GM23338 (cell line): ENCODE measurements around the gene AGBL4. TPM values are rescaled to one million over a fixed set of nuclear protein-coding genes. Genes with fewer than 3 reads are reported as not detected.

Source experiments
- ATAC-seq: fragments of 200-7000 bp; cut with Tn5 transposase; 3 replicates; pipeline ENCODE4 v1.9.1; 2020
- DNase-seq: peaks from one replicate; pipeline ENCODE4 v3.0.0-alpha.2; 2015; ENCODE audit warnings: low spot score
- H2AFZ ChIP-seq: fragments of 200-600 bp; sonication (generic); 2 replicates; pipeline ENCODE4 v1.8.0; 2016; ENCODE audit warnings: antibody characterized with exemption, mild to moderate bottlenecking, moderate library complexity
- H3F3A ChIP-seq: fragments of 200-600 bp; sonication (generic); replicated peaks from 2 replicates; pipeline ENCODE4 v1.8.0; 2017; ENCODE audit warnings: antibody characterized with exemption, mixed run types, low read depth
- H3K27ac ChIP-seq: fragments of 200-600 bp; sonication (generic); 2 replicates; pipeline ENCODE4 v1.6.1; 2016; ENCODE audit warnings: low read depth
- H3K27me3 ChIP-seq: fragments of 200-600 bp; sonication (generic); 2 replicates; pipeline ENCODE4 v1.8.0; 2016; ENCODE audit warnings: mild to moderate bottlenecking, mixed run types, moderate library complexity; ENCODE audit not compliant: insufficient read depth
- H3K36me3 ChIP-seq: fragments of 200-600 bp; sonication (generic); 2 replicates; pipeline ENCODE4 v1.8.0; 2016; ENCODE audit warnings: mild to moderate bottlenecking; ENCODE audit not compliant: insufficient read depth
- H3K4me1 ChIP-seq: fragments of 200-600 bp; sonication (generic); 2 replicates; pipeline ENCODE4 v1.8.0; 2016; ENCODE audit warnings: mild to moderate bottlenecking, moderate library complexity; ENCODE audit not compliant: insufficient read depth
- H3K4me2 ChIP-seq: fragments of 200-600 bp; sonication (generic); 2 replicates; pipeline ENCODE4 v1.7.1; 2017; ENCODE audit warnings: mixed run types
- H3K4me3 ChIP-seq: fragments of 200-600 bp; sonication (generic); 2 replicates; pipeline ENCODE4 v1.6.1; 2016; ENCODE audit warnings: mixed run types
- H3K79me2 ChIP-seq: fragments of 200-600 bp; sonication (generic); replicated peaks from 2 replicates; pipeline ENCODE4 v1.8.0; 2017; ENCODE audit warnings: mild to moderate bottlenecking; ENCODE audit not compliant: insufficient read depth
- H3K9me2 ChIP-seq: fragments of 200-600 bp; sonication (generic); 2 replicates; pipeline ENCODE4 v1.8.0; 2017; ENCODE audit not compliant: insufficient read depth
- H4K20me1 ChIP-seq: fragments of 200-600 bp; sonication (generic); replicated peaks from 2 replicates; pipeline ENCODE4 v1.8.0; 2017; ENCODE audit warnings: mild to moderate bottlenecking; ENCODE audit not compliant: insufficient read depth
- H3K27ac Mint-ChIP-seq: 2 replicates; pipeline ENCODE4 v1.8.0; 2020; ENCODE audit warnings: inconsistent platforms, mild to moderate bottlenecking, moderate library complexity, mixed read lengths
- H3K27me3 Mint-ChIP-seq: 3 replicates; pipeline ENCODE4 v1.8.0; 2022; ENCODE audit warnings: low read depth, mild to moderate bottlenecking, moderate library complexity, mixed read lengths, inconsistent platforms; ENCODE audit not compliant: insufficient read depth, poor library complexity
- H3K36me3 Mint-ChIP-seq: 3 replicates; pipeline ENCODE4 v1.8.0; 2021; ENCODE audit warnings: low read depth, mild to moderate bottlenecking, inconsistent platforms, moderate library complexity, mixed read lengths
- H3K4me1 Mint-ChIP-seq: 3 replicates; pipeline ENCODE4 v1.8.0; 2020; ENCODE audit warnings: mild to moderate bottlenecking, inconsistent platforms, mixed read lengths
- H3K4me3 Mint-ChIP-seq: 3 replicates; pipeline ENCODE4 v1.8.0; 2021; ENCODE audit warnings: moderate library complexity, mild to moderate bottlenecking, inconsistent platforms, mixed read lengths
- H3K9me3 Mint-ChIP-seq: 3 replicates; pipeline ENCODE4 v1.8.0; 2020; ENCODE audit warnings: moderate library complexity, mild to moderate bottlenecking, inconsistent platforms, mixed read lengths
- CREB1 ChIP-seq: fragments of 250-450 bp; sonication (Bioruptor Pico); IDR thresholded peaks from 2 replicates; pipeline ENCODE4 v1.5.0; 2020; ENCODE audit warnings: low read depth, mild to moderate bottlenecking, moderate library complexity
- CTCF ChIP-seq, 2 experiments: fragments of 200-600 bp in 1 of 2; sonication (generic) in 1 of 2; conservative IDR thresholded peaks; 2 replicates each; pipeline versions ENCODE4 v1.5.1 to v1.6.1; 2016 to 2017; ENCODE audit warnings: antibody characterized with exemption in 2 of 2, low read depth in 2 of 2, mild to moderate bottlenecking in 2 of 2, moderate library complexity in 1 of 2
- EZH2 ChIP-seq: fragments of 200-600 bp; sonication (generic); IDR thresholded peaks from one replicate; pipeline ENCODE4 v1.8.0; 2017; ENCODE audit warnings: antibody characterized with exemption, mild to moderate bottlenecking, low read depth; ENCODE audit not compliant: unreplicated experiment
- EZH2phosphoT487 ChIP-seq: fragments of 200-600 bp; sonication (generic); IDR thresholded peaks from one replicate; pipeline ENCODE4 v1.8.1; 2018; ENCODE audit warnings: antibody characterized with exemption; ENCODE audit not compliant: unreplicated experiment
- JUNB ChIP-seq: IDR thresholded peaks from one replicate; pipeline ENCODE4 v1.6.1; 2016; ENCODE audit warnings: antibody characterized with exemption; ENCODE audit not compliant: unreplicated experiment
- NANOG ChIP-seq: IDR thresholded peaks from 2 replicates; pipeline ENCODE4 v1.6.1; 2016; ENCODE audit warnings: antibody characterized with exemption, borderline replicate concordance
- POLR2AphosphoS5 ChIP-seq: IDR thresholded peaks from 2 replicates; pipeline ENCODE4 v1.6.1; 2016; ENCODE audit warnings: antibody characterized with exemption, low read depth
- STAT1 ChIP-seq: IDR thresholded peaks from one replicate; pipeline ENCODE4 v1.6.1; 2016; ENCODE audit warnings: antibody characterized with exemption; ENCODE audit not compliant: unreplicated experiment
- ZNF114 ChIP-seq: fragments of 250-450 bp; sonication (Bioruptor Pico); IDR thresholded peaks from 2 replicates; pipeline ENCODE4 v1.5.0; 2020; ENCODE audit warnings: mild to moderate bottlenecking, moderate library complexity
- ZNF331 ChIP-seq: fragments of 250-450 bp; sonication (Bioruptor Pico); IDR thresholded peaks from 2 replicates; pipeline ENCODE4 v1.5.0; 2020; ENCODE audit warnings: low read depth, mild to moderate bottlenecking, moderate library complexity
- ZNF462 ChIP-seq: fragments of 250-450 bp; sonication (Bioruptor Pico); IDR thresholded peaks from 2 replicates; pipeline ENCODE4 v1.5.0; 2020; ENCODE audit warnings: mild to moderate bottlenecking, moderate library complexity
- polyA plus RNA-seq: library from polyadenylated mRNA; unstranded; fragments of >200 nt; fragmentation: Nextera tagmentation; extraction: Ambion mirVana; gene quantifications from 2 replicates; pipeline ENCODE4 v1.2.1, GENCODE V29; 2016
- total RNA-seq: library from RNA; depleted of rRNA; stranded (reverse); fragments of >200 nt; shearing (Covaris generic); gene quantifications from 2 replicates; pipeline ENCODE4 v1.2.3, GENCODE V29; 2014
- TF ChIP-seq, protein P1 (sequence below): IDR thresholded peaks from 2 replicates; pipeline ENCODE4 v1.6.1; 2016; ENCODE audit warnings: antibody characterized with exemption
- TF ChIP-seq, protein P2 (sequence below): IDR thresholded peaks from one replicate; pipeline ENCODE4 v1.6.1; 2018; ENCODE audit warnings: antibody characterized with exemption; ENCODE audit not compliant: unreplicated experiment

Gene AGBL4
- total and polyA plus RNA-seq, 2 experiments from 2014 or later: 0.91 to 1.5 TPM

GRCh38 chr1:48946070-48946469 is 1077.7 kb downstream of the AGBL4 start:
- Mint-ChIP-seq H3K27me3 (no peaks in the 10 kb centered on the region), H3K4me3 (no peak overlapping the region), H3K9me3 (peaks cover 9% of the 10 kb centered on the region; the same call in 2 of the 3 replicates), H3K27ac (no peak overlapping the region), H3K36me3 (no peaks in the 10 kb centered on the region), H3K4me1 (peaks cover 4% of the 10 kb centered on the region; the same call in 2 of the 3 replicates)
- no peak for ATAC-seq
- no peak for DNase-seq
- H3K4me2 ChIP-seq: no peak overlapping the region
- no peaks in the 10 kb centered on the region for H3F3A ChIP-seq
- no peaks in the 10 kb centered on the region for H3K79me2 ChIP-seq
- H3K27me3 ChIP-seq: no peaks in the 10 kb centered on the region
- H3K4me1 ChIP-seq: no peaks in the 10 kb centered on the region
- no peaks in the 10 kb centered on the region for H3K9me2 ChIP-seq
- H4K20me1 ChIP-seq: no peaks in the 10 kb centered on the region
- TF ChIP-seq EZH2 (no peak), POLR2AphosphoS5 (no peak), JUNB (no peak), CREB1 (CRISPR knock-in tag) (no peak), ZNF331 (CRISPR knock-in tag) (no peak), STAT1 (no peak), EZH2phosphoT487 (no peak), CTCF (conservative IDR thresholded peaks at IDR 0.05; ENCODE audit: low read depth in 2 of 2) (no peak), ZNF462 (CRISPR knock-in tag) (no peak), ZNF114 (CRISPR knock-in tag) (no peak), NANOG (no peak)
- TF ChIP-seq, protein P1, sequence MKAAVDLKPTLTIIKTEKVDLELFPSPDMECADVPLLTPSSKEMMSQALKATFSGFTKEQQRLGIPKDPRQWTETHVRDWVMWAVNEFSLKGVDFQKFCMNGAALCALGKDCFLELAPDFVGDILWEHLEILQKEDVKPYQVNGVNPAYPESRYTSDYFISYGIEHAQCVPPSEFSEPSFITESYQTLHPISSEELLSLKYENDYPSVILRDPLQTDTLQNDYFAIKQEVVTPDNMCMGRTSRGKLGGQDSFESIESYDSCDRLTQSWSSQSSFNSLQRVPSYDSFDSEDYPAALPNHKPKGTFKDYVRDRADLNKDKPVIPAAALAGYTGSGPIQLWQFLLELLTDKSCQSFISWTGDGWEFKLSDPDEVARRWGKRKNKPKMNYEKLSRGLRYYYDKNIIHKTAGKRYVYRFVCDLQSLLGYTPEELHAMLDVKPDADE: no peak
- TF ChIP-seq, protein P2, sequence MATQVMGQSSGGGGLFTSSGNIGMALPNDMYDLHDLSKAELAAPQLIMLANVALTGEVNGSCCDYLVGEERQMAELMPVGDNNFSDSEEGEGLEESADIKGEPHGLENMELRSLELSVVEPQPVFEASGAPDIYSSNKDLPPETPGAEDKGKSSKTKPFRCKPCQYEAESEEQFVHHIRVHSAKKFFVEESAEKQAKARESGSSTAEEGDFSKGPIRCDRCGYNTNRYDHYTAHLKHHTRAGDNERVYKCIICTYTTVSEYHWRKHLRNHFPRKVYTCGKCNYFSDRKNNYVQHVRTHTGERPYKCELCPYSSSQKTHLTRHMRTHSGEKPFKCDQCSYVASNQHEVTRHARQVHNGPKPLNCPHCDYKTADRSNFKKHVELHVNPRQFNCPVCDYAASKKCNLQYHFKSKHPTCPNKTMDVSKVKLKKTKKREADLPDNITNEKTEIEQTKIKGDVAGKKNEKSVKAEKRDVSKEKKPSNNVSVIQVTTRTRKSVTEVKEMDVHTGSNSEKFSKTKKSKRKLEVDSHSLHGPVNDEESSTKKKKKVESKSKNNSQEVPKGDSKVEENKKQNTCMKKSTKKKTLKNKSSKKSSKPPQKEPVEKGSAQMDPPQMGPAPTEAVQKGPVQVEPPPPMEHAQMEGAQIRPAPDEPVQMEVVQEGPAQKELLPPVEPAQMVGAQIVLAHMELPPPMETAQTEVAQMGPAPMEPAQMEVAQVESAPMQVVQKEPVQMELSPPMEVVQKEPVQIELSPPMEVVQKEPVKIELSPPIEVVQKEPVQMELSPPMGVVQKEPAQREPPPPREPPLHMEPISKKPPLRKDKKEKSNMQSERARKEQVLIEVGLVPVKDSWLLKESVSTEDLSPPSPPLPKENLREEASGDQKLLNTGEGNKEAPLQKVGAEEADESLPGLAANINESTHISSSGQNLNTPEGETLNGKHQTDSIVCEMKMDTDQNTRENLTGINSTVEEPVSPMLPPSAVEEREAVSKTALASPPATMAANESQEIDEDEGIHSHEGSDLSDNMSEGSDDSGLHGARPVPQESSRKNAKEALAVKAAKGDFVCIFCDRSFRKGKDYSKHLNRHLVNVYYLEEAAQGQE: no peak
- H3K4me3 ChIP-seq: no peak overlapping the region
- no peaks in the 10 kb centered on the region for H3K36me3 ChIP-seq
- H3K27ac ChIP-seq: no peak overlapping the region
- no peak overlapping the region for H2AFZ ChIP-seq
